HUDEP-2 (cell line): ENCODE data around the gene NCKIPSD.

Experiments used
- DNase-seq, 76 experiments: peaks; one replicate each; lab custom pipeline; 2025; ENCODE audit not compliant: unreplicated experiment in 76 of 76; lab: John Stamatoyannopoulos, UW

Gene NCKIPSD

DNA sequence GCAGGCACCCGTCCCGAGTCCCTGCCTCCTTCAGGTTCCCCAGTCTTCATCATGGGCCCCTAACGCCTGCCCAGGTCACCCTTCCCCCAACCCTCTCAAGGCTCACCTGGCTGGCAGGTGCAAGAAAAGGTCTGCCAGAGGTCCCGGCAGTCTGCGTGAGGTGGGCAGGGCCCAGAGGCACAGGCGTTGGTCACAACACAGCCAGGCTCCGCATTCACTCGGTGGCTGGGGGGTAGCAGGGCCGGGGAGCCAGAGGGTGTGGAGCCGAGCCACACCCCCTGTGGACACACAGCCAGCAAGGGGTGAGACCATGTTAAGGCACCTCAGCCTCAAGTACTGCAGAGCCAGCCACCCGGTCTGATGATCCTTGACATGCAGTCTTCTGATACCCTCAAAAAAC is 33.9 kb downstream of the NCKIPSD start:
- DNase-seq: no peak

DNA sequence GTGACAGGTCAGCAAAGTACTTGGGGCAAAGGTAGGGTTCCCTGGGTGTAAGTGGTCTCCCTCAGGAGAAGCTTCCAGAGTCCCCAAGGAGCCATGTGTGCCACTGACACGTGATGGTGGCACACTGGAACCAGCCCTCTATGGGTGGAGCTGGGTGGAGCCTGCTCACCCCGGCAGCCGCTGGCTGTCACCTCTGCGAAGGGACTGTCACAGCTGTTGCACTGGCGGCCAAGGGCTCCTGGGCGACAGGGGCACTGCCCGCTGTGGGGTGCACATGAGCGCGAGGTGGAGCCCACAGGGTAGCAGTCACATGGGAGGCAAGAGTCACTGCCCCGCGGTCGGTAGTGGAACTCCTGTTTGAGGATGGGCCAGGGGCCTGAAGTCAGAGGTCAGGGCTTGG is 35.0 kb downstream of the NCKIPSD start:
- DNase-seq: peak in 68 of 76 experiments; percentile 11 to 80 (median 51)

DNA sequence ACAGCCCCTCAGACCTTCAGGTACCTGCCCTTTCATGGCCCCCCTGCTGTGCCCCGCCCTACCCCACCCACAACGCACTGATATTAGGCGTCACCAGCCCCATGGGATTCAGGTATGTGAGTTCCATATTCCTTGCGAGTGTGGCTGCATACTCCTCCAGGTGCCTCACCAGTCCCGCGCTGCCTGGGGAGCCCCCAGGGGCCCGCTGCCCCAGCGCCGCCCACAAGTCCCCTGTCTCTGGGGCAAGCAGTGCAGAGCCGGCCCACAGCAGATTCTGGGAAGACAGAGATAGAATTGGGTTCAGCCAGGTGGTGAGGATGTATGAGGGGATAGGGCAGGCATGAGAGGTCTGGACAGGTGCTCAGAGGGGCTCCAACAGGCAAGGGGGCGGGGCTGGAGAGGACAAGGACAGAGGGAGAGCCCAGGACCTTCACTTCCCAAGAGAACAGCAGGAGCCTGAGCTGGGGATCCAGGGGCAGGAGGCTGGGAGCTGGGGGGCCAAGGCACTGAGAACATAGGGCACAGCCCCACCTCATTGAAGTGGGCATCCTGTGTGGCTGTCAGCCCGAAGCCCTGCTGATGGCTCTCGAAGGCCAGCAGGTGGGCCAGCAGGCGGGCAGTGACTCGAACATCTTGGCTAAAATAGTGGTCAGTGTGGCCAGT is 37.4 kb downstream of the NCKIPSD start:
- no peak for DNase-seq

DNA sequence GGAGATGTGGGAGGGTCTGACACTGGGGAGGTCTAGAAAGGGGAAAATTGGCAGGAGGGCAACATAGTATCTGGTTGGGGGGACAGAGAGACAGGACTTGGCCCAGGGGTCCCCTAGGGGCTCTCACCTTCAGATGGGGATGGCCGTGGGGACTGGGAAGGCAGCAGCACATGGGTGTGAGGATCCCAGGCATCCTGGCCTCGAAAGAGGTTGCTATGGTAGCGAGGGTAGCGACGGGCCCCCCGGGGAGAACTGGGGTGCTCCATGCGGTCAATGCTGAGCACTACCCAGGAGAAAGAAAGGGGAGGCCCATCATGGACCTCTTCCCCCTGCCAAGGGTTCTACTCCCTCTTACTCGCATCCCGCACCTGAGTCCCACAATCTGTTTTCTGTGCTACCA is 38.0 kb downstream of the NCKIPSD start:
- no peak for DNase-seq

DNA sequence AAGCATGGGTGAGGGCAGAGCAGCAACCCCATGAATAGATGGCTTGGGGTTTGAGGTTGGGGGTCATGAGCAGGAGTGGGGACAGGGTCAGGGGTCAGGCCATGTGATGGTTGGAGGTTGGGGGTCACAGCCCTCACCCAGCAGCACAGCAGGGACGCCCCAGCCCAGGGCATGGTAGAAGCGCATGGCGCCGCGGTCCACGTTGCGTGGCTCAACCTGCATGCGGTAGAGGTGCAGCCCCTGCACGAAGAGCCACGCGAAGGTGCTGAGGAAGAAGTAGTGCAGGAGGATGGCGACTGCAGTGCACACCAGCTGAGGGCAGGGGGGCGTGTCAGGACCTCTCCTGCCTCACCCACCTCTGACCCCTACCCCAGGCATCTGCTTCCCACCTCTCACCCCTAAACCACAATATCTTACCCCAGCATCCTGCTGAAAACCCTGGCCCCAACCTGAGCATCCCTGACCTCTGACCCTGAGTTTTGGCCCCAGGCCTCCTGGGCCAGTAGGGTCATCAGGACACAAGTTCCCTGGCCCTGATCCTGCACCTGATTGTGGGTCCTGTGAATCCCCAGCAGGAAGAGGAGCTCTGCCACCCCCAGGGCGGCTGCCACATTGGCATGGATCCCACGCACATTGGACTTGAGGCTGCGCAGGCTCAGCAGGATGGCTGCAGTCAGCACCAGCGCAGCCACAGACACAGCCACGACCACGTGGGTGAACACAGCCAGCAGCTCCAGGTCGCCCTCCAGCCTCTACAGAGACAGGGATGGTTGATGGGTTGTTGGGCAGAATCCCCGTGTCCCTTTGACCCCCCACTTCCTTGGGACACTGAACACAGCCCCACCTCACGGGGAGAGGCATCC is 40.6 kb downstream of the NCKIPSD start:
- DNase-seq: no peak

- DNase-seq: no peak
Measured at GRCh38 chr3:48642605-48643004, 43.1 kb downstream of the NCKIPSD start.

DNA sequence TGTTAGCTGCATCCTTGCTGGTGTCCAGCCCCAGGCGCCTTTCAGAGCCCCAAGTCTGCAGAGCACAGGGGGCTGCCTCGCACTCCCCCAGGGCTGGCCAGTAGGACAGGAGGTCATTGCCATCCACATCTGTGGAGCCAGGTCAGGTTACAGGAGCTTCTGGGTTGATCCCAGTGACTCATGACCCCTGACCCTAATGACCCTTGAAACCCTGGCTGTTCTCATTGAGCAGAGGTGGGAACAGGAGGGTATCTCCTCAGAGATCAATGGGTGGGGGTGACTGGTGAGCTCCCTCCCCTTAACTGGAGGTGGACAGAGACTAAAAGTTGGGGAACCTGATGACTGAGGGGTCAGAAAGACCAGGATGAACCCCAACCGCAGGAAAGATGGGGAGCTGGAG is 44.3 kb downstream of the NCKIPSD start:
- DNase-seq: no peak

- DNase-seq: no peak
Measured at GRCh38 chr3:48639944-48640606, 45.6 kb downstream of the NCKIPSD start.

GRCh38 chr3:48637305-48637704 is 48.4 kb downstream of the NCKIPSD start:
- DNase-seq: no peak

DNA sequence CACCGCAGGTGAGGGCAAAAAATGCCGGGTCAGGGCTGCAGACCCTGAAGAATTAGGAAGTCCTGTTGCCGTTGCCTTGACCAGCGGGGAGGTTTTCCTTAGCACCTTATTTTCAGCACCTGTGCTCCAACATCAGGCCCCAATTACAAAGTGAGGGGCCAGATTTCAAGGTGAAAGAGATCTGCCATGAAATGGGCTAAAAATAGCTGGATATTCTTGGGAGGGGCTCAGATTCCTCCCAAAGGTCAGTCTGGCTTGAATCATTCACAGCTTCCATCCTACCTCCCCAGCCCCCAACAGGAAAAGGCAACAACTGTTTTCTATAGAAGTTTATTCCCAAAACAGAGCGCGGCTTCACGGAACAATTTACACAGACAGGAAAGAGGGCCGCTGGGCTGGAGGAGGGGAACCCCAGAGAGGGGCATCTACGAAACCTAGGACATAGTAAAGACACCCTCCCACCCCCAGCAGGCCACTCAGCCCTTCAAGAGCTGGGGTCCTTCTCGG is 49.5 kb downstream of the NCKIPSD start:
- DNase-seq: no peak

DNA sequence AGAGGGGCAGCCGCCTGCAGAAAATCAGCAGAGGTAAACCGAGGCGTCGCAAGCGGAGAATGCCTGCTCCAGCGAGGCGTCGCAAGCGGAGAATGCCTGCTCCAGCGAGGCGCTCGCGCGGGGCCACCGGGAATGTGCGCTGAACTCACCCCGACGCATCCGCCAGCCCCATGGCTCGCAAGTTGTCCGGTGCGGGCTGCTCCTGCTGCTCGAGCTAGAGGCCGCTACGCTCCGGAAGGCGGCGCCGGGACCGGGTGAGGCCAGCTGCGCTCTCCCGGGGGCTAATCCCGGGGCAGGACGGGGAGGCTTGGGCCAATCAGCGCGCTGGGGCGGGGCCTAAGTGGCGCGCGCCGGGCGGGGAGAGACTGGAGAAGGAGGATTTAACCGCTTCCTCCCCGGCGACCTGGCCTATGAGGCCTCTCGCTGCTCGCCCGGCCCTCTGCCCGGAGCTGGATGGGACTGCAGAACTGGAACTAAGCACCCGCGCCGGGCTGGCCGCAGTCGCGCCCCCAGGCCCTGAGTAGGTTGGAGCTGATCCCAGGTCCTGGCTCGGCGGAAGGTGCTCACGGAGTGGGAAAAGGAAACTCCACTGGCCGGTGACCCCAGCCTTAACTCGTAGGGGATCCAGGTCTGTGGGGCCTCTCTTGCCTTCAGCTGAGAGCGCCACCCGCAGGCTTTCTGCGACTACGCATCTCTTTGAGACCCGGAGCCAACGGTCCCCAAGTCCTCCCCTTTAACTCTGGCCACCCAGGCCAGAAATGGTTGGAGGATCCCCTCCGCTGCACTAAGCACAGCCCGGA is 50.3 kb downstream of the NCKIPSD start, which contains the start of gene SLC26A6:
Gene SLC26A6, minus strand, starts transcription at position 240 of the 800 bp plus-strand sequence. Its CDS starts 68 bp downstream, at position 172.
- peak; percentile 53 to 97 (median 92) for DNase-seq

- DNase-seq: peak in 59 of 76 experiments; percentile 5 to 66 (median 38)
Measured at GRCh38 chr3:48634661-48635221, 51.0 kb downstream of the NCKIPSD start.

DNA sequence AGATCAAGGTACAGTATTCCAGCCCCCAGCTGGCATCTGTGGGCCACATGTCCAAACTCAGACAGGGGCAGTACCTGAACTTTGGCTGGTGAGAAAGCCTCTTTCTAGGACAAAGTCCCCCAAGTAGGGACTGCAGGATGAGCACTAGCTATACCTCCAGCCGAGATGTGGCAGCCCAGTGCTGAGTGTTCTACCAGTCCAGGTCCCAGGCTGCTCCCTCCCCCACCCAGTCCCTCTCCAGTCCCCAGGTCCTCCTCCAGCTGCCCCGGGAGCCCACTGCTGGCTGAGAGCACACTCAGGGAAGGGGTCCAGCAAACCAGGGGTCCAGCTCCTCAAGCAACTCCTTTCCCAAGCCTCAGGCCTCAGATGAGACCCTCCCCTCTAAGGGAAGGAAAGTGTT is 52.0 kb downstream of the NCKIPSD start:
- no peak for DNase-seq

DNA sequence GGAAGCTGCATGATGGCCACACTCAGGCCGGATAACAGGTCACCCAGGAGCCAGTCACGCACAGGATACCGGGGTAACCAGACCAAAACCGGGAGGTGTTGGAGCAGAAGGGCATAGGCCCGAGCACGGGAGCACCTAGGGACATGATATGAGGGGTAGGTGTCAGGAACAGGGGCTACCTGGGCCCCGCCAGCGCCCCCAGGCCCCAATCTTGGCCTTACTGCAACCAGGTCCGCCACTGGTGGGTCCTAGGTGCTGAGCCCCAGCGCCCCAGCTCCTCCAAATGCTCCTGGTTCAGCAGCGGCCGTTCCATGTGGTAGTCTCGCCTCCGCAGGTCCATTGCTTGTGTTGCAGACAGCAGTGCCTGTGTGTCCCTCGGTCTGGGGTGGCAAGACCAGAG is 52.5 kb downstream of the NCKIPSD start:
- no peak for DNase-seq

DNA sequence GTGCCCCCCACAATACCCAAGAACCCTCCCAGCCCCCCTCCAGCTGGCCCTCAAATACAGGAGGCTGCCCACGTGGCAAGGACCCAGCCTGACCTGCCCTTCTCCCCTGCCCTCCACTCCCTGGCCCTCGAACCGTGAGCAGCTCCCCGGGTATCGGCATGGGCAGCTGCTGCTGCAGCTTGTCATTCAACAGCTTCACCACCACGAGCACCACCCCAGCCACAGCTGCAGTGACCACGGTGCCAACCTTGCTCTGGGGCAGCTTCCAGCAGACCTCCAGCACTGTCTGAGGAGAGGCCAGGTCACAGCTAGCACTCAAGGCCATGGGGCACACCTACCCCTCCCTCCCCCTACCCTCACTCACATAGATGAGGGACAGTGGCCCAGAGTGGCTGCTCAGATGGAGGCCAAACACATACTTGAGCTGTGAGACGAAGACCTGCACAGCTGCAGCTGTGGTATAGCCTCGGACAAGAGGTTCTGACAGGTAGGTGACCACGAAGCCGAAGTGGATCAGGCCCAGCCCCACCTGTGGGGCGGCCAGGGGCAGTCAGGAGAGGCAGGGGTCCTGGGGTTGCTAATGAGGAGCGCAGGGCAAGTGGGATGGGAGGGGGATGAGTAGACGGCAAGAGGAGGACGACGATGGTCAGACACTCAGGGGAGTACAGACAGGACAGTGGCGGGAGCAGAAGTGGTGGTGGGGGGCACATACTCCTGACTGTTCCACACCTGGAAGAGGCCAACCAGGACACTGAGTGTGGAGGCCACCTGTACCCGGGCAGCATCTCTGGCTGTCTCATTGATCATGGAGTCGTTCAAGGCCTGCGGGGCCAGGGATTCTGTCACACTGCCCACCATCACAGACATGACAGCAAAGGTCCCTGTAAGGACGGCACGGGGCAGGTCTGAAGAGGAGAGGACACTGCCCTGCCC is 53.9 kb downstream of the NCKIPSD start:
- no peak for DNase-seq

DNA sequence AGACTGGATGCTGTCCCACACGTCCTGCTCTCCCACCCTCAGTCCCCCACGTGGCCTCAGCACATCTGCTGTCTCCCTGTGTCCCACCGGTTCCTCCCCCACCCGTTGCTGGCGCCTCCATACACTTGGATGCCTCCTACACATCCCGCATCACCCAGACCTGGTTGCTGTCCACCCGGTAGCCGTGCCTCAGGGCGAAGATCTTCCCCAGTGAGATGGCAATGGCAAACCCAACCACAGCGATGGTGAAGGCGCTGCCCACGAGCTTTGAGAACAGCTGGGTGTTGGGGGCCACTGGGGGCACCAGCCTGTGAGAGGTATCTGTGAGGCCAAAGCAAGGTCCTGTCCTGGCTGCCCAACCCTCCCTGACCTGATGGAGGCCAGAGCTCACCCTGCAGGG is 54.9 kb downstream of the NCKIPSD start:
- DNase-seq: no peak

DNA sequence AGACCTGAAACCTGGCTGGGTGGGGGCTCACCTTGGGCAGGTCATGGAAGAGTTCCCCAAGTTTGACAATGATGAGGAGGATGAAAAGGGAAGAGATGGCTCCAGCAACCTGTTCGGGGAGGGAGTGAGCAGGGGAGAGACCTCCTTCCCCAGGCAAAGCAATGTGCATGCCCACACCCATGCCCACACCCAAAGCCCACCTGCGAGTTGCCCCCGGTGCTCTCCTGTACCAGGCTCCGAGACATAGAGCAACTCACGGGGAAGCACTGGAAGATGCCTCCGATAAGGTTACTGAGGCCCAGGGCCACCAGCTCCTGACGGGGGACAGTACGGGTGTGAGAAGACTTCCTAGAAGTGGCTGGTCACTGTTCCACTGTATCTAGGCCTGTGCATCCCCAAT is 55.3 kb downstream of the NCKIPSD start:
- no peak for DNase-seq

- no peak for DNase-seq
Measured at GRCh38 chr3:48629894-48630293, 55.8 kb downstream of the NCKIPSD start.
